GM18858 (cell line): ENCODE measurements around the gene CTH.
"Not testable (repeated sequence)": the region's sequence is repeated elsewhere in the genome, so short reads cannot be mapped to it uniquely, and the experiment has no call there.

Experiments used
- ATAC-seq: cut with Tn5 transposase; IDR thresholded peaks from one replicate; pipeline ENCODE4 v1.9.1; 2021; ENCODE audit not compliant: unreplicated experiment

CTH gene

GRCh38 chr1:70405780-70406416 is 5.2 kb upstream of the CTH start:
- ATAC-seq, result no peak

GRCh38 chr1:70409136-70409535 is 1.9 kb upstream of the CTH start:
- ATAC-seq, result no peak

GRCh38 chr1:70411360-70411844 is 334 bp downstream of the CTH start:
- no peak for ATAC-seq

GRCh38 chr1:70415882-70416281 is 4.8 kb downstream of the CTH start:
- ATAC-seq, result peak; percentile 17

- not testable (repeated sequence) for ATAC-seq
Measured at GRCh38 chr1:70418973-70419734, 8.1 kb downstream of the CTH start.

- no peak for ATAC-seq
Measured at GRCh38 chr1:70420320-70420719, 9.3 kb downstream of the CTH start.

- ATAC-seq, result no peak
Measured at GRCh38 chr1:70426154-70427131, 15.4 kb downstream of the CTH start.

GRCh38 chr1:70427976-70428375 is 16.9 kb downstream of the CTH start:
- no peak for ATAC-seq

- no peak for ATAC-seq
Measured at GRCh38 chr1:70429219-70429618, 18.2 kb downstream of the CTH start.

- no peak for ATAC-seq
Measured at GRCh38 chr1:70429757-70430156, 18.7 kb downstream of the CTH start.

- no peak for ATAC-seq
Measured at GRCh38 chr1:70431317-70431716, 20.2 kb downstream of the CTH start.

GRCh38 chr1:70431874-70432273 is 20.8 kb downstream of the CTH start:
- no peak for ATAC-seq

- no peak for ATAC-seq
Measured at GRCh38 chr1:70434253-70434859, 23.3 kb downstream of the CTH start.

- no peak for ATAC-seq
Measured at GRCh38 chr1:70436622-70437251, 25.7 kb downstream of the CTH start.

GRCh38 chr1:70438529-70438928 is 27.5 kb downstream of the CTH start:
- no peak for ATAC-seq

- ATAC-seq, result no peak
Measured at GRCh38 chr1:70440642-70441391, 29.7 kb downstream of the CTH start.

GRCh38 chr1:70441392-70442035 is 30.4 kb downstream of the CTH start:
- no peak for ATAC-seq

GRCh38 chr1:70442490-70442889 is 31.4 kb downstream of the CTH start:
- ATAC-seq, result no peak

- ATAC-seq, result no peak
Measured at GRCh38 chr1:70443739-70444138, 32.7 kb downstream of the CTH start.
